ENCODE measurements around the gene ICA1. TPM values are rescaled to one million over a fixed set of nuclear protein-coding genes. Genes with fewer than 3 reads are reported as not detected.
"Not testable (repeated sequence)": the region's sequence is repeated elsewhere in the genome, so short reads cannot be mapped to it uniquely, and the experiment has no call there.

The ICA1 gene
- total and polyA plus RNA-seq, 2 of the 4 experiments (the other 2 are of a cell fraction): not detected

- H4K5ac ChIP-seq (ENCODE audit: low read depth, low read length); intact Hi-C loops (cut with micrococcal nuclease); H2AFZ ChIP-seq (replicated peaks; ENCODE audit: low read length, poor library complexity); dilution Hi-C loops (cut with HindIII; ENCODE audit: low sequenced_read_pairs, unreplicated experiment); H4K8ac ChIP-seq (ENCODE audit: low read depth in 2 of 2, low read length in 2 of 2); H3K4ac ChIP-seq (ENCODE audit: low read depth, low read length); H3K56ac ChIP-seq (ENCODE audit: extremely low read depth, insufficient read depth, low read length); H3K4me1 ChIP-seq (ENCODE audit: control insufficient read depth, insufficient read depth, low read length); POLR2A ChIA-PET (ENCODE audit: unreplicated experiment); H2BK20ac ChIP-seq (ENCODE audit: low read depth, low read length); H2AK5ac ChIP-seq (ENCODE audit: low read depth, low read length); H4K20me1 ChIP-seq (ENCODE audit: insufficient read depth, low read length); H4K91ac ChIP-seq (ENCODE audit: insufficient read depth, low read depth, low read length); H2BK120ac ChIP-seq (ENCODE audit: low read depth, low read length); H3K79me1 ChIP-seq (ENCODE audit: low read depth in 1 of 2, low read length in 2 of 2); in situ Hi-C loops (cut with MboI; ENCODE audit: low sequenced_read_pairs); H3K9ac ChIP-seq (ENCODE audit: low read depth, low read length); H3K9me3 ChIP-seq (ENCODE audit: control insufficient read depth, insufficient read depth, low read length); H3K36me3 ChIP-seq (ENCODE audit: control insufficient read depth, insufficient read depth, low read length); H3K9me1 ChIP-seq (ENCODE audit: insufficient read depth, low read length); H2BK15ac ChIP-seq (ENCODE audit: low read depth, low read length); H3K4me3 ChIP-seq (ENCODE audit: insufficient read depth, low read depth, low read length); DNase-seq; CTCF ChIA-PET; H3K27me3 ChIP-seq (ENCODE audit: control insufficient read depth, insufficient read depth, low read length); H3K14ac ChIP-seq (replicated peaks; ENCODE audit: low read depth, low read length); H3K27ac ChIP-seq (ENCODE audit: insufficient read depth, low read length); H3K18ac ChIP-seq (ENCODE audit: low read depth, low read length); H3K4me2 ChIP-seq (ENCODE audit: low read depth, low read length); H3K23ac ChIP-seq (ENCODE audit: low read depth, low read length); ATAC-seq (ENCODE audit: low read depth); H2AK9ac ChIP-seq (replicated peaks; ENCODE audit: low read depth, low read length, poor library complexity); BruUV-seq (replicated peaks); H2BK5ac ChIP-seq (ENCODE audit: low read depth, low read length, poor library complexity, severe bottlenecking): not testable (repeated sequence)
- WGBS, 2 experiments (ENCODE audit: extremely low coverage in 2 of 2, insufficient read length in 1 of 2): 60% methylated on average over 2 of the region's 10 CpGs; no CpG with 5 or more reads in 1 of the 2 experiments
These were observed 22.1 kb downstream of the ICA1 start for GRCh38 chr7:8239702-8240362.

Measured in IMR-90 (cell line).